HepG2 (cell line): ENCODE data around the gene CHCHD3. TPM values are rescaled to one million over a fixed set of nuclear protein-coding genes. Genes with fewer than 3 reads are reported as not detected.

Experiments used
- ATAC-seq: fragments of 200-7000 bp; cut with Tn5 transposase; 3 replicates; pipeline ENCODE4 v1.9.1; 2020; ENCODE audit warnings: mild to moderate bottlenecking, moderate library complexity
- BruUV-seq: library from RNA; stranded (reverse); fragments of 400-500 nt; replicated peaks from 2 replicates; lab custom pipeline; 2021; lab: Mats Ljungman, UMichigan
- CTCF ChIA-PET: fragments of 300-600 bp; formaldehyde crosslinking; extraction: SDS; loops from one replicate; lab custom pipeline; 2021; ENCODE audit warnings: low total read pairs, inconsistent platforms, low intra/inter-chr PET ratio; lab: Yijun Ruan, JAX
- POLR2A ChIA-PET: fragments of 350-600 bp; sonication (Branson Sonifier 250); formaldehyde crosslinking; loops from one replicate; lab custom pipeline; 2020; ENCODE audit warnings: antibody characterized with exemption, inconsistent platforms; lab: Yijun Ruan, JAX
- DNase-seq: peaks from one replicate; pipeline ENCODE4 v3.0.0-alpha.2; 2015; ENCODE audit warnings: low spot score
- FAIRE-seq: peaks from 3 replicates; lab custom pipeline; 2011; peaks lifted over from hg19 to GRCh38; lab: Jason Lieb, UNC
- H2AFZ ChIP-seq: one replicate; pipeline ENCODE4 v1.6.1; 2011; ENCODE audit warnings: low read length, inconsistent platforms
- H3K27ac ChIP-seq: fragments of 300-600 bp; 3 replicates; pipeline ENCODE4 v1.8.0; 2011; ENCODE audit warnings: mixed run types, mild to moderate bottlenecking, mixed read lengths, low read length, inconsistent platforms; ENCODE audit not compliant: insufficient read depth; ENCODE audit errors: extremely low read length
- H3K27me3 ChIP-seq, 2 experiments: fragments of 200-600 bp in 1 of 2; 2 replicates in 1 of 2; 3 replicates in 1 of 2; pipeline versions ENCODE4 v1.6.0 to v1.8.0; 2011; ENCODE audit warnings: low read length in 2 of 2, mild to moderate bottlenecking in 2 of 2, moderate library complexity in 2 of 2, inconsistent platforms in 1 of 2; ENCODE audit not compliant: insufficient read depth in 2 of 2, control insufficient read depth in 1 of 2
- H3K36me3 ChIP-seq, 2 experiments: fragments of 200-600 bp in 1 of 2; replicated peaks in 1 of 2; 2 replicates in 1 of 2; 3 replicates in 1 of 2; pipeline versions ENCODE4 v1.5.1 to v1.8.0; 2011; ENCODE audit warnings: low read length in 2 of 2, inconsistent platforms in 1 of 2; ENCODE audit not compliant: insufficient read depth in 2 of 2, control insufficient read depth in 1 of 2
- H3K4me1 ChIP-seq: 2 replicates; pipeline ENCODE4 v1.5.1; 2012; ENCODE audit warnings: low read length, inconsistent platforms; ENCODE audit not compliant: insufficient read depth
- H3K4me2 ChIP-seq: 2 replicates; pipeline ENCODE4 v1.6.0; 2011; ENCODE audit warnings: low read depth, low read length, inconsistent platforms
- H3K4me3 ChIP-seq, 3 experiments: fragments of 200-600 bp in 1 of 3; sonication (generic), shearing (Covaris generic) in 1 of 3; replicated peaks in 1 of 3; 2 replicates each; pipeline ENCODE4 v1.5.1; 2011 to 2016; ENCODE audit warnings: low read length in 3 of 3, inconsistent platforms in 2 of 3, low read depth in 2 of 3, mild to moderate bottlenecking in 2 of 3, control low read depth in 1 of 3, mixed read lengths in 1 of 3; ENCODE audit not compliant: insufficient read depth in 1 of 3
- H3K79me2 ChIP-seq: one replicate; pipeline ENCODE4 v1.6.1; 2011; ENCODE audit warnings: low read length, inconsistent platforms; ENCODE audit not compliant: insufficient read depth
- H3K9ac ChIP-seq: 2 replicates; pipeline ENCODE4 v1.6.0; 2011; ENCODE audit warnings: mild to moderate bottlenecking, low read depth, low read length, inconsistent platforms; ENCODE audit not compliant: insufficient read depth
- H3K9me3 ChIP-seq: 2 replicates; pipeline ENCODE4 v1.5.1; 2012; ENCODE audit warnings: mild to moderate bottlenecking, low read length
- H4K20me1 ChIP-seq: 2 replicates; pipeline ENCODE4 v1.6.0; 2011; ENCODE audit warnings: inconsistent platforms, mild to moderate bottlenecking, low read length, moderate library complexity; ENCODE audit not compliant: insufficient read depth
- ARID2 ChIP-seq: sonication (generic); formaldehyde crosslinking; IDR thresholded peaks from 2 replicates; pipeline ENCODE4 v1.8.1; 2022; ENCODE audit warnings: mild to moderate bottlenecking, missing genetic modification reagents, borderline replicate concordance
- USF2 ChIP-seq, 2 experiments: sonication (generic) in 1 of 2; formaldehyde crosslinking in 1 of 2; IDR thresholded peaks; 2 replicates each; pipeline versions ENCODE4 v1.5.1 to v1.6.1; 2011 to 2020; ENCODE audit warnings: borderline replicate concordance in 1 of 2, low read depth in 1 of 2, low read length in 1 of 2, mild to moderate bottlenecking in 1 of 2, missing genetic modification reagents in 1 of 2, moderate library complexity in 1 of 2
- ZBTB8A ChIP-seq: sonication (generic); formaldehyde crosslinking; IDR thresholded peaks from 2 replicates; pipeline ENCODE4 v1.4.0; 2020; ENCODE audit warnings: mild to moderate bottlenecking, low read depth, missing genetic modification reagents, borderline replicate concordance
- ZFP62 ChIP-seq: sonication (generic); formaldehyde crosslinking; IDR thresholded peaks from 2 replicates; pipeline ENCODE4 v1.4.0; 2020; ENCODE audit warnings: missing genetic modification reagents
- ZHX1 ChIP-seq: sonication (generic); formaldehyde crosslinking; IDR thresholded peaks from 2 replicates; pipeline ENCODE4 v1.8.1; 2022; ENCODE audit warnings: low read depth, mild to moderate bottlenecking, missing genetic modification reagents
- ZNF337 ChIP-seq: sonication (generic); formaldehyde crosslinking; IDR thresholded peaks from 2 replicates; pipeline ENCODE4 v1.5.1; 2020; ENCODE audit warnings: missing genetic modification reagents, low read depth, mild to moderate bottlenecking, borderline replicate concordance
- WGBS: methylation state at CpG from one replicate; pipeline ENCODE4 v1.1.6; 2017; ENCODE audit warnings: low lambda C conversion rate; 5-methylcytosine and 5-hydroxymethylcytosine counted together
- in situ Hi-C: cut with HindIII; loops from 2 replicates; pipeline ENCODE4 v1.10.0; 2017; ENCODE audit warnings: low pct_unique_long_range_greater_than_20kb; ENCODE audit not compliant: extremely low pct_ligation_motif_present
- intact Hi-C: fragments of 100-400 bp; cut with micrococcal nuclease; formaldehyde crosslinking; loops from one replicate; pipeline ENCODE4 v1.10.0; 2022; ENCODE audit not compliant: unreplicated experiment
- polyA plus RNA-seq, 8 experiments: library from polyadenylated mRNA; depleted of rRNA in 3 of 8; stranded (reverse) in 7 of 8; unstranded in 1 of 8; fragments of >200 nt; fragmentation: Illumina TruSeq in 4 of 8; extraction: Trizol in 4 of 8; gene quantifications; 2 replicates each; pipeline versions ENCODE4 v1.2.1 to v1.2.3, GENCODE V29; 2011 to 2016; ENCODE audit warnings: low read depth in 4 of 8, missing spikeins in 1 of 8, mixed read lengths in 1 of 8; ENCODE audit not compliant: insufficient read depth in 1 of 8
- total RNA-seq, 5 experiments: library from RNA; depleted of rRNA; stranded (reverse); fragments of >200 nt; fragmentation: Illumina TruSeq; extraction: Trizol; gene quantifications; 2 replicates each; pipeline ENCODE4 v1.2.3, GENCODE V29; 2016; ENCODE audit warnings: low read depth in 1 of 5

The CHCHD3 gene
- total and polyA plus RNA-seq, 2 of the 13 experiments (the other 11 are each of a cell fraction or from before 2014, with no cell fraction given) = 32.7 to 86.8 TPM

GRCh38 chr7:132876576-132876975 lies 205.3 kb downstream of the CHCHD3 start:
- no peak overlapping the region for H3K4me2 ChIP-seq
- TF ChIP-seq USF2 (IDR thresholded peaks at IDR 0.05; ENCODE audit: low read depth, low read length) (no peak), USF2 (CRISPR knock-in tag; IDR thresholded peaks at IDR 0.05; ENCODE audit: borderline replicate concordance) (no peak), ZHX1 (no peak), ZFP62 (CRISPR knock-in tag) (no peak), ZNF337 (no peak), ARID2 (CRISPR knock-in tag) (no peak), ZBTB8A (CRISPR knock-in tag) (no peak)
- TF ChIP-seq, all 625 proteins: peak for 0
- ChIA-PET POLR2A (no interaction called here), CTCF (no interaction called here)
- H3K36me3 ChIP-seq = no peaks in the 10 kb centered on the region; a peak in 1 of 5 replicates
- H3K27ac ChIP-seq = no peak overlapping the region
- no peak overlapping the region for H2AFZ ChIP-seq
- no peak overlapping the region for H3K4me3 ChIP-seq
- no peaks in the 10 kb centered on the region for H4K20me1 ChIP-seq
- in situ Hi-C loops = no loop called here
- FAIRE-seq (no peak), DNase-seq (no peak), ATAC-seq (no peak)
- no peaks in the 10 kb centered on the region for H3K79me2 ChIP-seq
- intact Hi-C loops = no loop called here
- WGBS = 94% methylated on average over 1 of the region's 1 CpG
- H3K4me1 ChIP-seq = no peaks in the 10 kb centered on the region
- H3K9ac ChIP-seq = no peak overlapping the region
- no peaks in the 10 kb centered on the region for H3K9me3 ChIP-seq
- no peaks in the 10 kb centered on the region for H3K27me3 ChIP-seq
- no TSS peak for BruUV-seq
